C4-2B (cell line): Measurements from ENCODE around the gene CRIP3.

Experiments used
- ZFX ChIP-seq: fragments of 450-650 bp; IDR thresholded peaks from 2 replicates; pipeline ENCODE4 v1.6.1; 2017
- TF ChIP-seq, protein P1 (sequence below): fragments of 450-650 bp; conservative IDR thresholded peaks from 2 replicates; pipeline ENCODE4 v1.5.1; 2017; ENCODE audit warnings: mild to moderate bottlenecking

DNA sequence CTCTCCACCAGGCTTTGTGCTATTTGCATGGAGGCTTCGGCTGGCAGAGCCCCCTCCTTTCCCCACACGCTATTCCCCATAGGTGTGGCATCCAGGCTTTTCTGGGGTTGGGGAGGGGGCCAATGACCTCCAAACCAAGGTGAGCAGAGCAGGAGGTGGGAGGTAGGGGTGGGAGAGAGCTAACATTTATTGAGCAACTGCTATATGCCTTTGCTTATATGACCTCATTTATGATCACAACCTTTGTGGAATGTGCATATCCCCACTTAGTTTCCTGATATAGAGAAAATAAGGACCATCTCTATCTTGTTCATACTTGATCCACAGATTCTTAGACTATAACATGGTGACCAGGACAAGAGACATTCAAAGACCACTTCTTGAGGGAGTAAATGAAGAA, 28.4 kb downstream of the CRIP3 start:
- TF ChIP-seq, protein P1, sequence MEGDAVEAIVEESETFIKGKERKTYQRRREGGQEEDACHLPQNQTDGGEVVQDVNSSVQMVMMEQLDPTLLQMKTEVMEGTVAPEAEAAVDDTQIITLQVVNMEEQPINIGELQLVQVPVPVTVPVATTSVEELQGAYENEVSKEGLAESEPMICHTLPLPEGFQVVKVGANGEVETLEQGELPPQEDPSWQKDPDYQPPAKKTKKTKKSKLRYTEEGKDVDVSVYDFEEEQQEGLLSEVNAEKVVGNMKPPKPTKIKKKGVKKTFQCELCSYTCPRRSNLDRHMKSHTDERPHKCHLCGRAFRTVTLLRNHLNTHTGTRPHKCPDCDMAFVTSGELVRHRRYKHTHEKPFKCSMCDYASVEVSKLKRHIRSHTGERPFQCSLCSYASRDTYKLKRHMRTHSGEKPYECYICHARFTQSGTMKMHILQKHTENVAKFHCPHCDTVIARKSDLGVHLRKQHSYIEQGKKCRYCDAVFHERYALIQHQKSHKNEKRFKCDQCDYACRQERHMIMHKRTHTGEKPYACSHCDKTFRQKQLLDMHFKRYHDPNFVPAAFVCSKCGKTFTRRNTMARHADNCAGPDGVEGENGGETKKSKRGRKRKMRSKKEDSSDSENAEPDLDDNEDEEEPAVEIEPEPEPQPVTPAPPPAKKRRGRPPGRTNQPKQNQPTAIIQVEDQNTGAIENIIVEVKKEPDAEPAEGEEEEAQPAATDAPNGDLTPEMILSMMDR, result no peak
- TF ChIP-seq ZFX, result no peak
